ENCODE measurements around the gene PTGER2. TPM values are rescaled to one million over a fixed set of nuclear protein-coding genes. Genes with fewer than 3 reads are reported as not detected.

The PTGER2 gene
- total and polyA plus RNA-seq, 5 experiments from 2014 or later, result 2.9 to 114 (median 58.7) TPM

DNA sequence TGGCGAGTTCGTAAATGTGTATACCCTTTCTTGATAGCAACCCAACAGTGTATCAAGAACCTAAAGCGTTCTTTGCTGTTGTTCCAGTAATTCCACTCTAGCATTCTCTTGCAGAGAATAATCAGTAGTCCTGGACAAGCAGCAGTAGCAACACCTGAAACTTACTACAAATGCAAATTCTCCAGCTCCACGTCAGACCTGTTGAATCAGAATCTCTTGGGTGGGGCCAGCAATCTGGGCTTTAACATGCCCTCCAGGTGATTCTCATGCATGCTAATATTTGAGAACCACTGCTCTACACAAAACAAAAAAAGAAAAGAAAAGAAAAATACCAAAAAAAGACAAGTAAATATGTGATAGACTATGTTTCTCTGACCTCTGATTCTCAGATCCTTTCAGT is 36.6 kb upstream of the PTGER2 start:
- Mint-ChIP-seq H3K4me3 (no peak overlapping the region), H3K36me3 (no peaks in the 10 kb centered on the region), H3K9me3 (peaks cover 0 to 3% (median 0%) of the 10 kb centered on the region in 9 donors), H3K27me3 (peaks cover 0 to 11% (median 4%) of the 10 kb centered on the region in 5 donors), H3K27ac (no peak overlapping the region), H3K4me1 (peaks cover 6 to 24% (median 13%) of the 10 kb centered on the region in 4 donors)
- ATAC-seq (no peak), DNase-seq (no peak)
- POLR2A ChIA-PET, result no interaction called here

DNA sequence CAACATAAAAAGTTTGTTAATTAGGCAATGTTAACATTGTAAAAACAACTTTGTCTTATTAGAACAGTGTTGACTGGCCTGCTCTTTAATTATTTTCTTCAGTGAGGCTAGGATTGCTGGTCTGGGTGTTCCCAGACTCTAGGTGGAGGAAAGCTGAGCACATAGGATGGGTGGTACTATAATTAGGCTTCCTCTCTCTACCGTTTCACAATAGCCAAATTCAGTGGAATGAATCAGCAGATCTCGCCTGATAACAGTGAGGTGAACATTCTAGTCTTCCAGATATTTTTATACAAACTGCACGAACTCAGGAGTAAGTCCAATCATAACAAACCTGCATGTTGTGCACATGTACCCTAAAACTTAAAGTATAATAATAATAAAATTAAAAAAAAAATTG is 34.7 kb upstream of the PTGER2 start:
- H3K4me3 Mint-ChIP-seq, result no peak overlapping the region
- H3K4me1 Mint-ChIP-seq, result peaks cover 2 to 18% (median 9%) of the 10 kb centered on the region in 4 donors
- H3K27ac Mint-ChIP-seq, result no peak overlapping the region
- POLR2A ChIA-PET, result no interaction called here
- H3K9me3 Mint-ChIP-seq, result peaks cover 0 to 3% (median 0%) of the 10 kb centered on the region in 9 donors
- ATAC-seq (no peak), DNase-seq (no peak)
- no peaks in the 10 kb centered on the region for H3K36me3 Mint-ChIP-seq
- H3K27me3 Mint-ChIP-seq, result peaks cover 0 to 11% (median 3%) of the 10 kb centered on the region in 5 donors

DNA sequence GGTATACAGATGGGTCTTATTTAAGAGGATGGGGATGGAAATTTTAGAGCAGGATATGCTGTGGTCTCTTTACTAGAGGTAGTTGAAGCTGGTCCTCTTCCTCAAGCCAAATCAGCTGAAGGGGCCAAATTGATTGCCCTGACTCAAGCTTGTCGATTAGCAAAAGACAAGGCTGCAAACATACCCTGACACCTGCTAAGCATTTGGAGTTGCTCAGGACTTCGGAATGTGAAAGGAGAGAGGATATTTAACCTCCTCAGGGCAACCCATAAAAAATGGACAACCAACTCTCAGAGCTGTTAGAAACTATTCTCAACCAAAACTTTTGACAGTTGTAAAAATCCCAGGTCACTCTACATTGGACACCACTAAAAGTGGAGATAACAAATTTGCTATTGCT is 31.0 kb upstream of the PTGER2 start:
- ATAC-seq (no peak), DNase-seq (no peak)
- peaks cover 17 to 40% (median 30%) of the 10 kb centered on the region in 4 donors for H3K4me1 Mint-ChIP-seq
- peaks cover 0 to 4% (median 0%) of the 10 kb centered on the region in 5 donors for H3K27me3 Mint-ChIP-seq
- H3K4me3 Mint-ChIP-seq, result no peak overlapping the region
- H3K27ac Mint-ChIP-seq, result peak overlapping the region in 1 of 10 donors; percentile 7
- POLR2A ChIA-PET, result no interaction called here
- H3K9me3 Mint-ChIP-seq, result peaks cover 0 to 9% (median 0%) of the 10 kb centered on the region in 9 donors
- no peaks in the 10 kb centered on the region for H3K36me3 Mint-ChIP-seq

DNA sequence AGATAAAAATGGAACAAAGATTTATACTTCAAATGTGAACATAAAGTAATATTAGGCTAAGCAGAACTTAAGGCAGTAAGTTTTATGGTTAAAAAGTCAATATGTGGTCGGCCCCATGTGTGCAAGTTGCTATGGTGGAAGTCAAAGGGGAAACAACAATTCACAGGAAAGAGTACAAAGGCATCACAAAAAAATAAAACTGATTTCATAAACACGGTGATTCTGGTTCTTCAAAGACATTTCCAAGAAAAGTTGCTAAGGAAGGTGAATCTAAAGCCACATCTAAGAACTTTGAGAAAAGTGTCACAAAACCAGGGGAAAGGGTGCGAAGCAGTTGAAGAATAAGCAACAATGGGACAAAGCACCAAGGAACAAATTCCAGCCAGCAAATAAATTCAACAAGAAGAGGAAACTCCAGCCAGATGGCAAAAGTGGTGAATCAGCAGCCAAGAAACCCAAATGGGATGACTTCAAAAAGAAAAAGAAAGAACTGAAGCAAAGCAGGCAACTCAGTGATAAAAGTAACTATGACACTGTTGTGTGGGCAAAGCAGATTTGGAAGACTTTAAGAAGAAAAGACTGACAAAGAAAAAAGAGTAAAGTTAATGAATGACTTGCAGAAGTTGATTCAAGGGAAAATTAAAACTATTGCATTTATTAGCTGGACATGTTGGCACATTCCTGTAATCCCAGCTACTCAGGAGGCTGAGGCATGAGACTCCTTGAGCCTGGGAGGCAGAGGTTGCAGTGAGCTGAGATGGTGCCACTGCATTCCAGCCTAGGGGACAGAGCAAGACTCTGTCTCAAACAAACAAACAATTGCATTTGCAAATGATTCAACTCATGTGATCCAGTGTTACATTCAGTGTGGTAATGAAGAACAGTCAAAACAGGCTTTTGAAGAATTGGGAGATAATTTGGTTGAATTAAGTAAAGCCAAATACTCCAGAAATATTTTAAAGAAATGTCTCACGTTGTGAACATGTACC is 27.2 kb upstream of the PTGER2 start:
- peak overlapping the region in 9 of 10 donors; percentile 9 to 77 (median 66) for H3K4me3 Mint-ChIP-seq
- peak in 1 of 2 donors; percentile 77 for ATAC-seq
- H3K27ac Mint-ChIP-seq, result peak overlapping the region in 9 of 10 donors; percentile 3 to 79 (median 45)
- peak in 2 of 10 donors; percentile 36 to 46 for DNase-seq
- H3K4me1 Mint-ChIP-seq, result peaks cover 18 to 29% (median 26%) of the 10 kb centered on the region in 4 donors
- peaks cover 0 to 2% (median 0%) of the 10 kb centered on the region in 5 donors for H3K27me3 Mint-ChIP-seq
- peaks cover 0 to 11% (median 0%) of the 10 kb centered on the region in 9 donors for H3K9me3 Mint-ChIP-seq
- H3K36me3 Mint-ChIP-seq, result no peaks in the 10 kb centered on the region
- POLR2A ChIA-PET, result interaction anchor here (0.7 kb wide), 1 partner anchor 28 kb away, joined by 3 read pairs; no protein-coding TSS in a partner anchor

DNA sequence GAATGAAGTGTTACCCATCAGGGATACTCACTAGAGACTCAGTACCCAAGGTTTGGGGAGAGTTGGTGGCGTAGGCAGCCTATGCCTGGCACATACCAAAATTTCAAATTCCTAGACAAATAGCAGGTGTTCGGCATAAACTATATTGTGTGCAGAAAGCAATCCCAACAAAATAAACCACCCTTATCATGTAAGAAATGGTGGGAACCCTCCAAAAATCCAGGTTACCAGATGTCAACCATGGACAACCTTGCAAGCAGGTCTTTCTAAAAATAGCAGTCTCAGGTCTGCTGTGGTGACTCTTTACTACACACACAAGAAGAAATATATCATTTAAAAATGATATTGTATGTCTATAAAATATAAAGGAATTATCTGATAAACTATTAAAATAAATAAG is 17.7 kb upstream of the PTGER2 start:
- no peaks in the 10 kb centered on the region for H3K9me3 Mint-ChIP-seq
- DNase-seq (no peak), ATAC-seq (no peak)
- no peaks in the 10 kb centered on the region for H3K27me3 Mint-ChIP-seq
- POLR2A ChIA-PET, result no interaction called here
- peak overlapping the region in 1 of 10 donors; percentile 15 for H3K27ac Mint-ChIP-seq
- H3K4me3 Mint-ChIP-seq, result no peak overlapping the region
- H3K4me1 Mint-ChIP-seq, result peaks cover 2 to 21% (median 10%) of the 10 kb centered on the region in 4 donors
- no peaks in the 10 kb centered on the region for H3K36me3 Mint-ChIP-seq

DNA sequence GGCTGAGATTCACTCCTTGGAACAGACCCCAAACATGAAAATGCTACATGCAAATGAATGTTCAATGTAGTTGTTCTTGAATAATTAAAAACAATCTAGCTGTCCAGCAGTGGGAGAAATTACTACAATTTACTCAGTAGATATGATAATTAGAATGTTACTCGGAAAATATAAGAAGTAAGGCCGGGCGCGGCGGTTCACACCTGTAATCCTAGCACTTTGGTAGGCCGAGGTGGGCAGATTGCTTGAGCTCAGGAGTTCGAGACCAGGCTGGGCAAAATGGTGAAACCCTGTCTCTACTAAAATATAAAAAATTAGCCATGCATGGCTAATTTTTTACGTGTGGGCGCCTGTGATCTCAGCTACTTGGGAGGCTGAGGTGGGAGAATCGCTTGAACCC is 15.3 kb upstream of the PTGER2 start:
- POLR2A ChIA-PET, result no interaction called here
- H3K27me3 Mint-ChIP-seq, result no peaks in the 10 kb centered on the region
- no peak overlapping the region for H3K27ac Mint-ChIP-seq
- peaks cover 6 to 39% (median 16%) of the 10 kb centered on the region in 4 donors for H3K4me1 Mint-ChIP-seq
- DNase-seq (no peak), ATAC-seq (no peak)
- H3K9me3 Mint-ChIP-seq, result no peaks in the 10 kb centered on the region
- no peak overlapping the region for H3K4me3 Mint-ChIP-seq
- no peaks in the 10 kb centered on the region for H3K36me3 Mint-ChIP-seq

DNA sequence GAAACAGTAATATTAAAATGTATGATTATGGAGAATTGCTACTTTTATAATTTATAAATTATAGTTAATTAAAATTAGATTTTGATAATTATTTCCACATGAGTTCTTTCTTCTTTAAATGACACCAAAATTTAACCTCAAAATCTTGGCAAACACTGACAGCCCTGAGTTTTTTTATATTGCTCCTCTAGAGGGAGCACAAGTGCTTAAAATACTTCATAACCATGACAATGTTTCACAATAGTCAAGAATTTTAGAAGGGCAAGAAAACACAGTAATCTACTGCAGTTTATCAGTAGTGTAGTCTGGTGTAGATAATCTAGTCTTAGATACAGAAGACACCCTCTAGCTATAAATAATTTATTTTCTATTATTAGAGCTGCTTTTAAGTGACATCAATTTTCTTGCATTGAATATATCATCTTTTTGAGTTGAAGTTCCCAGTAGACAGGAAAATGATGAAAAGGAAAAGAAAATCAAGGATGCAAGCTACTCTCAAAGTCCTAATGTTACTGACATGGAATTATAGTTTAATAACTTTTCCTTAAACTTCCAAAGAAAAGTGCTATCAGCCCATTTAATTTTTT is 14.3 kb upstream of the PTGER2 start:
- no peak overlapping the region for H3K27ac Mint-ChIP-seq
- no peak overlapping the region for H3K4me3 Mint-ChIP-seq
- H3K36me3 Mint-ChIP-seq, result peaks cover 0 to 3% (median 0%) of the 10 kb centered on the region in 3 donors
- POLR2A ChIA-PET, result interaction anchor here (0.6 kb wide), 1 partner anchor 241 kb away, joined by 4 read pairs; no protein-coding TSS in a partner anchor
- H3K4me1 Mint-ChIP-seq, result peaks cover 9 to 43% (median 16%) of the 10 kb centered on the region in 4 donors
- no peaks in the 10 kb centered on the region for H3K27me3 Mint-ChIP-seq
- no peaks in the 10 kb centered on the region for H3K9me3 Mint-ChIP-seq
- ATAC-seq (peak; percentile 72 to 73), DNase-seq (peak in 5 of 10 donors; percentile 6 to 68 (median 63))

DNA sequence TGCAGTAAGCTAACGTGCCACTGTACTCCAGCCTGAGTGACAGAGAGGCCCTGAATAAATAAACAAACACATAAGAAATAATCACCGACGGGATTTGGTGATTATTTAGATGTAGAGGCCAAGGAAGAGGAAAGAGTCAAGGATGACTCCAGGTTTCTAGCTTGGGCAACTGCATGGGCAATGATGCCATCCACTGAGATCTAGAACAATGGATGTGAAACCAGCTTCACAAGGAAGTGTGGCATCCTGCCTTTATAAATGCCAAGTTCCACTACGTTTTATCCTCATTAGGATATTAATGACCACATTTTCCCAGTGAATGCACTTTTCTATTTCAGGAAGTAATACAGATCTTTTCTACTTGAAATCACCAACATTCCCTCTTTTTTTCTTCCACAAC is 10.9 kb upstream of the PTGER2 start:
- Mint-ChIP-seq H3K9me3 (no peaks in the 10 kb centered on the region), H3K36me3 (peaks cover 0 to 3% (median 0%) of the 10 kb centered on the region in 3 donors), H3K27me3 (no peaks in the 10 kb centered on the region), H3K4me3 (no peak overlapping the region), H3K4me1 (peaks cover 13 to 53% (median 19%) of the 10 kb centered on the region in 4 donors), H3K27ac (peak overlapping the region in 3 of 10 donors; percentile 17 to 61 (median 30))
- DNase-seq (no peak), ATAC-seq (no peak)
- POLR2A ChIA-PET, result no interaction called here

DNA sequence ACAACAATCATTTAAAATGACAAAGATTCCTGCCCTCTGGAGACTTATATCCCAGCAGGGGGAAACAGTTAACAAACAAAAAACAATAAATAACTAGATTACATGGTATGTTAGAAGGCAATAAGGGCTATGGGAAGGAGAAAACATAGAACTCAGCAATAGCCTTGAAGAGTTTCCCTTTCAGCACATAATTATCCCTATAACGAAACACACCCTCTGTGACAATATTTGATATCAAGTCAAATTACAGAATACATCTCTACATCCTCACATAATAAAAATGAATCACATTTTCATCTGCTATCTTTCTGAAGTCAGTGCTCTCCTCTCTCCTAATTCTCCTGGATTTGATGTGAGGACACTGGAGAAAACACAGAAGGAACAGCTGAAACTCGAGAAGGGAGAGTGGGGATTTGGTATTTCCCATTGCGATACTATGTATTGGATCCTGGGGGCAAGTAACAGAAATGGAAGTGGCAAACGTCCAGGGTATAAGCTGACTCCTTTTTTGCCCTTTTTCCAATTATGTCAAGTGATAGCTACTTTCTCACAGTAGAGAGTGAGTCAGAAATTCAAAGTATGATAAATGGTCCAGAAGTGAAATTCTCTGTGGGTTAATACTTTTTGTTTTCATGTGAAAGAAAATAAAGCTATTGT is 9.7 kb upstream of the PTGER2 start:
- H3K27me3 Mint-ChIP-seq, result no peaks in the 10 kb centered on the region
- H3K4me3 Mint-ChIP-seq, result no peak overlapping the region
- no peaks in the 10 kb centered on the region for H3K9me3 Mint-ChIP-seq
- DNase-seq, result no peak
- no peak for ATAC-seq
- POLR2A ChIA-PET, result interaction anchor here (1.4 kb wide), 1 partner anchor 10 kb away, joined by 4 read pairs; the partner anchor contains the start of gene PTGER2
- peak overlapping the region in 3 of 10 donors; percentile 16 to 61 (median 44) for H3K27ac Mint-ChIP-seq
- H3K36me3 Mint-ChIP-seq, result peaks cover 0 to 3% (median 0%) of the 10 kb centered on the region in 3 donors
- H3K4me1 Mint-ChIP-seq, result peaks cover 11 to 56% (median 18%) of the 10 kb centered on the region in 4 donors

DNA sequence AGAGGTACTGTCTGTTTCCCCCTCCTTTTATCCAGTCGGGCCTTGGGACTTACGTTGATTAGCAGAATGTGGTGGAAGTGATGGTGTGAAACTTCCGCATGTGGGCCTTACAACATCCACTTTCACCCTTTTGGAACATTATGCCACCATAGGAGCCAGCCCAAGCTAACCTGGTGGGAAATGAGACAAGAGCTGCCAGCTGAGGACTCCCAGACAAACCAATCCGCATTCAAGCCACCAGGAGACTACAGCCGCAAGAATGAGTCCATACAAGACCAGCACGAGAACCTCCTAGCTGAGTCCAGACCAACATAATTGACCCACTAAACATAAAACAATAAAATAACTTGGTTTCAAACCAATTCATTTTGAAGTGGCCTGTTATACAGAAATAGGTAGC is 9.1 kb upstream of the PTGER2 start:
- Mint-ChIP-seq H3K9me3 (no peaks in the 10 kb centered on the region), H3K4me3 (no peak overlapping the region), H3K36me3 (peaks cover 0 to 3% (median 0%) of the 10 kb centered on the region in 3 donors), H3K27ac (peak overlapping the region in 2 of 10 donors; percentile 38 to 61), H3K4me1 (peaks cover 11 to 61% (median 19%) of the 10 kb centered on the region in 4 donors), H3K27me3 (peaks cover 0 to 2% (median 0%) of the 10 kb centered on the region in 5 donors)
- POLR2A ChIA-PET, result interaction anchor here (0.6 to 1.4 kb wide), 2 partner anchors 9 to 1442 kb away, joined by 4 to 5 read pairs; partner anchors contain the start of gene PTGER2
- DNase-seq (no peak), ATAC-seq (no peak)

DNA sequence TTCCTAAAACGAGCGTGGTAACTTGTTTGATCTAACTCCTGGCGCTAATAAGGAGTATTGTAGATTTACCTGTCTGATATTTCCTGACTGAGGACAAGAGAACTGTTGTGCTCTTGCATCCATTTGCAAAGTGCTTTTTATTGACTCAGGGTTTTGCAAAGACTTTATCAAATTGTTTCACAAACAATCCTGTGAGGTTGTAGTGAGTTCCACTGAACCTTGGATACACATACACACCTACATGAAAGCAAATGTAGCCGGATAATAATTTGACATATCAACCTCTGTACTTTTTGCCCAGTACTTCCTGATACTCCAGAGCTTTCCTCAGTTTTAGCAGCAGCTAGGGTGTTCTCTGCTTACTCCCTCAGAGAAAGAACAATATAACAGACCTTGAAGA is 6.7 kb upstream of the PTGER2 start:
- peaks cover 25 to 65% (median 27%) of the 10 kb centered on the region in 4 donors for H3K4me1 Mint-ChIP-seq
- POLR2A ChIA-PET, result no interaction called here
- peak overlapping the region in 6 of 10 donors; percentile 4 to 82 (median 28) for H3K27ac Mint-ChIP-seq
- H3K27me3 Mint-ChIP-seq, result peaks cover 0 to 9% (median 0%) of the 10 kb centered on the region in 5 donors
- DNase-seq (no peak), ATAC-seq (no peak)
- no peak overlapping the region for H3K4me3 Mint-ChIP-seq
- peaks cover 0 to 5% (median 0%) of the 10 kb centered on the region in 3 donors for H3K36me3 Mint-ChIP-seq
- H3K9me3 Mint-ChIP-seq, result no peaks in the 10 kb centered on the region

DNA sequence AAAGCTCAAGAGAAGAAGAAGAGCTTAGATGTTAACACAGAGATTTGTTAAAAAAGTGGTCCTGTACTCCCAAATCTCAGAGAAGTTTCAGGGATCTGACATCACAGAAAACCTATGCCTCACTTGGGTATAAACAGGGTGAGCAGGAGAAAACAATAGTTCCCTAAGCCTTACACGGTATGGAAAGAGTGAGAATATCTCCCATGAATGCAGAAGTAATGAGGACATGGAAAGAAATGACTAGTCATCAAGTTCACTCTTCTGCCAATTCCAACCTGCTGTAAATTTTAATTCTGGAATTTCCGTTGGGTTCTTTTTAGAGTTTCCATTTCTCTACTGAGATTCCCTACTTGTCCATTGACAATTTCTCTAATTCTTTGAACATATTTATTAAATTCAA is 6.2 kb upstream of the PTGER2 start:
- peaks cover 27 to 65% (median 31%) of the 10 kb centered on the region in 4 donors for H3K4me1 Mint-ChIP-seq
- POLR2A ChIA-PET, result no interaction called here
- H3K4me3 Mint-ChIP-seq, result no peak overlapping the region
- H3K36me3 Mint-ChIP-seq, result peaks cover 0 to 5% (median 0%) of the 10 kb centered on the region in 3 donors
- peaks cover 0 to 14% (median 0%) of the 10 kb centered on the region in 5 donors for H3K27me3 Mint-ChIP-seq
- H3K9me3 Mint-ChIP-seq, result no peaks in the 10 kb centered on the region
- DNase-seq (no peak), ATAC-seq (no peak)
- H3K27ac Mint-ChIP-seq, result peak overlapping the region in 5 of 10 donors; percentile 4 to 82 (median 10)
